Activated T-cell treated with anti-CD3 and anti-CD28 coated beads, Interleukin-2, amount 50 U/mL, for 4 hours (primary cell): Measurements from ENCODE around the gene CDKAL1. TPM values are rescaled to one million over a fixed set of nuclear protein-coding genes. Genes with fewer than 3 reads are reported as not detected.
"Not testable (repeated sequence)": the region's sequence is repeated elsewhere in the genome, so short reads cannot be mapped to it uniquely, and the experiment has no call there.

ENCODE experiments used
- ATAC-seq, 2 donors: fragments of 200-7000 bp; cut with Tn5 transposase; one replicate each; pipeline ENCODE4 v1.10.0; 2021
- DNase-seq: peaks from one replicate; pipeline ENCODE4 v3.0.0-alpha.2; 2020
- H3K27me3 Mint-ChIP-seq: one replicate; pipeline ENCODE4 v1.8.0; 2021; ENCODE audit warnings: low read depth, mixed read lengths
- H3K36me3 Mint-ChIP-seq: one replicate; pipeline ENCODE4 v1.8.0; 2022; ENCODE audit warnings: mixed read lengths; ENCODE audit not compliant: insufficient read depth
- H3K4me1 Mint-ChIP-seq: one replicate; pipeline ENCODE4 v1.8.0; 2021; ENCODE audit warnings: low read depth, mixed read lengths
- H3K4me3 Mint-ChIP-seq: one replicate; pipeline ENCODE4 v1.8.0; 2021; ENCODE audit warnings: mild to moderate bottlenecking, moderate library complexity, mixed read lengths
- H3K9me3 Mint-ChIP-seq: one replicate; pipeline ENCODE4 v1.8.0; 2021; ENCODE audit warnings: mixed read lengths
- total RNA-seq, 3 donors: library from RNA; stranded (reverse); gene quantifications; one replicate each; pipeline ENCODE4 v1.2.1, GENCODE V29; 2021

Gene CDKAL1
- total RNA-seq, 3 donors from 2014 or later = 23.2 to 26.0 (median 23.6) TPM

DNA sequence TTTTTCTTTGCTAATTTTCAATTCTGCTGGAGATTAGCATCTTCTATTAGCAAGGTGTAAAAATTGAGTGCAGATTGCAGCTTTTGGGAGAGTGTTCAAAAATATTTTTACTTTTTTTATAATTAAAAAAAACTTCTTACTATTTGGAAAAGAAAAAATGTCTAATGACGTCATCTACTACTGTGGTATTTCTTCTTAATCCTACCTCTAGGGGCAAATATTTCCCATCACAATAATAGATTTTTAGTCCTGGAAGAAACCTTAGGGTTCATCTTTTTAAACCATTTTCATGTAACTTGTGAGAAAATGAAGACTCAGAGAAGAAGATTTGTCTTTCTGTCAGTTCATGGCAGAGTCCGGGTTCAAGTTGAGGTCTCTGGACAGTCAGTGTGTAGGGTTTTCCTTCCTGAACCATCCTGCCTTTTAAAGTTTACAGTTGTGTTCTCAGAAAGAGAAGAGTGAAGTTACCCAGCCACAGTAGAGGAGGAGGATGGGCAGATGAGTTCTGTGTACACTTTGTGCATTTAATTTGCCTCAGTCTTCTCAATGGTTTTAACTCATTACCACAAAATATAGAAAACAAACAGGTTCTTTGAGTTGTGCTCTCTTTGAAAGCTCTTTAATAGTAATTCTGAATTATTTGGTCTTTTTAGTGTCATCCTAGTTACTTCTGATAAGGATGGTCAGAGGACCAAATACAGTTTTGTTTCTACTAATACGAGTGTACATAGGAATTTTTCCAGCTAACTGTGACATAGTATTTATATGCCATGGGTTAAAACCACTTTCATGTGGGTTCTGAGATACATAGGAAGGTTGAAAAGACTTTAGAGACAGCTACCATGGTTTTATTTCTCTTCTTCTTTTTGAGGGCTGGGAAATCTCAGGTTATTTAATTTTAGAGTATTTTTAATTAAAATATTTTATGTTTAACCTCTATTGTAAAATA, 184.7 kb downstream of the CDKAL1 start:
- Mint-ChIP-seq H3K4me3 (no peak overlapping the region), H3K9me3 (no peaks in the 10 kb centered on the region), H3K4me1 (peaks cover 21% of the 10 kb centered on the region), H3K27me3 (no peaks in the 10 kb centered on the region), H3K36me3 (peaks cover 16% of the 10 kb centered on the region)
- ATAC-seq = no peak
- DNase-seq = no peak

DNA sequence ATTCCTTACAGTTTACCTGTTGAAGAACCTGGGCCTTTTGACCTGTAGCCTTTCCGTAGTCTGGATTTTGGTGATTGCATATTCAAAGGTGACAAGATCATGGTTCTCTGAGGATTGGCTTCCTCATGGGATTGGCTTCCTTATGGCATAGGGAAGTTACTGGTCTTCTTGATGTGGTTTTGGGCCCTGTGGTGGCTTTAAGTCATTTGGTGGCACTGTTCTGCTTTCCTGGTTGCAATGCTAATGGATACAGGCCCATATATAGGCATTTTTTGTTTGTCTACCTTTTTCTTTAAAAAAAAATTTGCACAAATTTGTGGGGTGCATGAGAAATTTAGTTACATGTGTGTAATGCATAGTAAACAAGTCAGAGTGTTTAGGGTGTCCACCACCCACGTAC, 185.7 kb downstream of the CDKAL1 start:
- Mint-ChIP-seq H3K4me1 (peaks cover 21% of the 10 kb centered on the region), H3K4me3 (no peak overlapping the region), H3K9me3 (no peaks in the 10 kb centered on the region), H3K27me3 (no peaks in the 10 kb centered on the region), H3K36me3 (peaks cover 16% of the 10 kb centered on the region)
- ATAC-seq = no peak
- no peak for DNase-seq

DNA sequence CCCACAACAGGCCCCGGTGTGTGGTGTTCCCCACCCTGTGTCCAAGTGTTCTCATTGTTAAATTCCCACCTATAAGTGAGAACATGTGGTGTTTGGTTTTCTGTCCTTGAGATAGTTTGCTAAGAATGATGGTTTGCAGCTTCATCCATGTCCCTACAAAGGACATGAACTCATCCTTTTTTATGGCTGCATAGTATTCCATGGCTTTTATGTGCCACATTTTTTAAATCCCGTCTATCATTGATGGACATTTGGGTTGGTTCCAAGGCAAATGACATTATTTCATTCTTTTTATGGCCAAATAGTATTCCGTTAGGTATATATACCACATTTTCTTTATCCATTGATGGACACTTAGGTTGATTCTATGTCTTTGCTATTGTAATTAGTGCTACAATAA, 186.9 kb downstream of the CDKAL1 start:
- Mint-ChIP-seq H3K36me3 (peaks cover 18% of the 10 kb centered on the region), H3K4me1 (peaks cover 21% of the 10 kb centered on the region)
- not testable (repeated sequence) for DNase-seq, H3K9me3 Mint-ChIP-seq, H3K27me3 Mint-ChIP-seq, H3K4me3 Mint-ChIP-seq, ATAC-seq

DNA sequence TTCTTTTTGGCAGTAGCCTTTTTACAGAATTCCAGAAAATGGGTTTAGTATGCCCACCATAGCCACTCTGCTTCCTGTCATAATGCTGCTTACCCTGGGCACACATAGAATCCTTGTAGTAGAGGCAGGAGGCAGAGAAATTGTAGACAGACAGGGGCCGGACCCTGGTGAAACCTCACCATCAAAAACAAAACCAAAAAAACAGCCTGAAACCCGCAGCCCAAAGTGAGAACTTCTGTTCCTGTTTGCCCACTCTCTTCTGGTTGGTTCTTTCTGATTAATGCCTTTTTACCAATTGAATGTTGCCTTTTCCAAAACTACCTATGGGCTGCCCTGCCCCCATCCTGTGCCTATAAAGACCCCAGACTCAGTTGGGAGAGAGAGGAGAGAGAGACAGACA, 188.2 kb downstream of the CDKAL1 start:
- DNase-seq (no peak), ATAC-seq (no peak)
- H3K4me3 Mint-ChIP-seq = no peak overlapping the region
- H3K36me3 Mint-ChIP-seq = peaks cover 20% of the 10 kb centered on the region
- peaks cover 24% of the 10 kb centered on the region for H3K4me1 Mint-ChIP-seq
- H3K27me3 Mint-ChIP-seq = no peaks in the 10 kb centered on the region
- H3K9me3 Mint-ChIP-seq = no peaks in the 10 kb centered on the region

DNA sequence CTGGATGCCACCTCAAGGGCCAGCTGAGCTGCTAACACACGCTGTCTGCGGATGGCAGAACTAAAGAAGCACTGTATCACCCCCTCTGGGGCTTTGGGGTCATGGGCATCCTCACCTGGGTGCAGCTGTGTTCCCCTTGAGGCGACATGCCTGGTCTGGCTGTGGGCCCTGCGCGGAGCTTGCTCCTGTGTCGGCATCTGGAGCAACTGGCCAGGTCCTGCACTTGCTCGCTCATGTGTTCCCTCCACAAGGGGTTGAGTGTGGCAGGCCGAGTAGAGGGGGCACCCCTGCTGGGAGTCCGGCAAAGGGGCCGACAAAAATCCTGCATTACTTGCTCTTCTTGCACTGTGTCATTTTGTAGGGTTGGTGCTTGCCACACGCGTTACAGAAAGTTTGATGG, 189.0 kb downstream of the CDKAL1 start:
- DNase-seq (no peak), ATAC-seq (no peak)
- H3K27me3 Mint-ChIP-seq = no peaks in the 10 kb centered on the region
- no peak overlapping the region for H3K4me3 Mint-ChIP-seq
- peaks cover 21% of the 10 kb centered on the region for H3K36me3 Mint-ChIP-seq
- peaks cover 22% of the 10 kb centered on the region for H3K4me1 Mint-ChIP-seq
- H3K9me3 Mint-ChIP-seq = no peaks in the 10 kb centered on the region

DNA sequence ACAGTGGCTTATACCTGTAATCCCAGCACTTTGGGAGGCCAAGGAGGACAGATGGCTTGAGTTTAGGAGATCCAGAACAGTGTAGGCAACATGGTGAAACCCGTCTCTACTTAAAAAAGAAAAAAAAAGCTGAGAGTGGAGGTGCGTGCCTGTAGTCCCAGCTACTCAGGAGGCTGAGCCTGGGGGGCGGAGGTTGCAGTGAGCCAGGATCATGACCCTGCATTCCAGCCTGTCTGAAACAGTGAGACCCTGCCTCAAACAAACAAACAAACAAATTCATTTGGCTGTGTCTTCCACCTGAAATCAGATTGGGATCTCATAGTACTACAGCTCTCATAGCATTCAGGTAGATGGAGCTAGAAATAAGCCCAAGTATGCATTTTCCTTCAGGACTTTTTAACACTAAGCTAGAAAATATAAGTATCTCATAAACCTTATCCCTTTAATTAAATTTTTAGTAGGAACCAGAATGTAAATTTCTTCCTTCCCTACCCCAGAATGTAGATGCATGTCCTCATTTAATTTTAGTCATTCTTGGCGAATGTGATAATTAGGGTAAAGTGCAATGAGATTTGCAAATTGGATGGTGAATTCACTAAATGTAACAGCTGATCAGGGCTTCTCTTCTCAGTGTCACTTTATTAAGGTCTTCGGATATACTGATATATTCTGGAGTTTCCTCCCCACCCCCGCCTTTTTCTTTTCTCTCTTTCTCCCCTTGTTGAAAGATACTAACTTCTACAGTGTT, 190.4 kb downstream of the CDKAL1 start:
- H3K4me1 Mint-ChIP-seq = peaks cover 16% of the 10 kb centered on the region
- no peak for ATAC-seq
- no peak overlapping the region for H3K4me3 Mint-ChIP-seq

DNA sequence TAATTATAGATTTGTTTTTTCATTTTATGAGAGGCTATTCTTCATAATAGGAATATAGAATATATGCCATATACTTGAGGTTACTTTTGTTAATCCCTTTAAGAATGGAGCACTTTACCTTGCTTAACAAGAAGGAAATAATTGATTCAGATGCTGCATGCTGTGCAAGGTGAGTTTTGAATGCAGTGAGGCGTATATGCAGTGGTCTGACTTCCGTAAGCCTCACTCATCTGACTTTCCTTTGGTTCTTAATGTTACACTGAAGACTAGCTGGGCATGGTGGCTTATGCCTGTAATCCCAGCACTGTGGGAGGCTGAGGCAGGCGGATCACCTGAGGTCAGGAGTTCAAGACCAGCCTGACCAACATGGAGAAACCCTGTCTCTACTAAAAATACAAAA, 191.0 kb downstream of the CDKAL1 start:
- not testable (repeated sequence) for ATAC-seq, H3K27me3 Mint-ChIP-seq, H3K9me3 Mint-ChIP-seq, DNase-seq, H3K4me3 Mint-ChIP-seq
- H3K4me1 Mint-ChIP-seq = peaks cover 11% of the 10 kb centered on the region
- peaks cover 21% of the 10 kb centered on the region for H3K36me3 Mint-ChIP-seq

More for the DNA sequence above, 190.4 kb downstream of the CDKAL1 start:
- no peak for DNase-seq
- no peaks in the 10 kb centered on the region for H3K27me3 Mint-ChIP-seq
- no peaks in the 10 kb centered on the region for H3K9me3 Mint-ChIP-seq
- peaks cover 22% of the 10 kb centered on the region for H3K36me3 Mint-ChIP-seq

DNA sequence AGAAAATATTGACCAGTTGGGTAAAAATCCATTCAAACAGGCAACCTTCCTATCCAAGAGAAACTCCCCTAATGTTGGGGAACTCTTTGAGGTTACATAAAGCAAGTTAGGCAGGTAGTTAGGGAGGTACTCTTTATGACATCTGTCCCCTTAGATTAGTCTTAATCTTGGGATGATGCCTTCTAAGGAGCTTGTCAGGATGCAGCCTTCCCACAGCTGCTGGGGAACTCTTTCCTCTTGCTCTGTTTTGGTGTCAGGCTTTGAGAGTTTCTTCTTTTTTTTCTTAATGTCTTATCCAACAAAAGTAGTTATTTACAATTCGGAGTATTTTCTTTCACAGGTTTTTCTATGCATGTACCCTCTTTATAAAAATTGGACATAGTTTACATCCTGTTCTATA, 194.8 kb downstream of the CDKAL1 start:
- DNase-seq (no peak), ATAC-seq (no peak)
- Mint-ChIP-seq H3K36me3 (peaks cover 25% of the 10 kb centered on the region), H3K4me3 (no peak overlapping the region), H3K27me3 (no peaks in the 10 kb centered on the region), H3K4me1 (peaks cover 5% of the 10 kb centered on the region), H3K9me3 (no peaks in the 10 kb centered on the region)

DNA sequence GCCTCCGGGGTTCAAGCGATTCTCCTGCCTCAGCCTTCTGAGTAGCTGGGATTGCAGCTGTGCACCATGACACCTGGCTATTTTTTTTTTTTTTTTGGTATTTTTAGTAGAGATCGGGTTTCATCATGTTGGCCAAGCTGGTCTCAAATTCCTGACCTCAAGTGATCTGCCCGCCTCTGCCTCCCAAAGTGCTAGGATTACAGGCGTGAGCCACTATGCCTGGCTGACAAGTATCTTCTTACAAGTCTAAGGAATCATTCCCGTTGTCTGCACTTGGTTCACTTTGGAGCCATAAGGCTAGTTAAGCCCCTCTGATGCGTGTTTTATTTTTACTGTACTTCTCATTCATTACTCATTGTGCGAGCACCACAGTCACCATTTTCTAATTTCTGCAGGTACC, 198.1 kb downstream of the CDKAL1 start:
- H3K4me1 Mint-ChIP-seq, ATAC-seq, DNase-seq, H3K9me3 Mint-ChIP-seq, H3K27me3 Mint-ChIP-seq, H3K4me3 Mint-ChIP-seq: not testable (repeated sequence)
- H3K36me3 Mint-ChIP-seq = peaks cover 25% of the 10 kb centered on the region

DNA sequence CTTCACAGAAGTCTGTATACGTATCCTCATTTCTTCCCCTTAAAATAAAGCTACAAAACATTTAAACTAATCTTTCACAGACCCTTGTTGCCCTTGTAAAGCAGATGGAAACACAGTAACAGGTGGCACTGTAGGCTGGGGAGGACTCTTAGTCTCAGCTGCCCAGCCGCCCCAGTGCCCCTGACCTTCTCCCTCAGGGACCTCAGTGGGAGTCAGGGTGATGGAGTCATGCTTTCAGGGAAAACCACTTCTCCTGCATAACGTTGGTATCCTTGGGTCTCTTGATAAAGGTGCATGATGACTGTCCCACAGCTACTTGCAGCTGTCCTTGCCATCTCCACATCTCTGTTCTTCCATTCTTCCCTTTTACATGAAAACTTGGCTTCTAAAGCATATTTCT, 198.6 kb downstream of the CDKAL1 start:
- Mint-ChIP-seq H3K27me3 (no peaks in the 10 kb centered on the region), H3K9me3 (no peaks in the 10 kb centered on the region), H3K36me3 (peaks cover 25% of the 10 kb centered on the region), H3K4me3 (no peak overlapping the region), H3K4me1 (peaks cover 2% of the 10 kb centered on the region)
- DNase-seq (no peak), ATAC-seq (no peak)

DNA sequence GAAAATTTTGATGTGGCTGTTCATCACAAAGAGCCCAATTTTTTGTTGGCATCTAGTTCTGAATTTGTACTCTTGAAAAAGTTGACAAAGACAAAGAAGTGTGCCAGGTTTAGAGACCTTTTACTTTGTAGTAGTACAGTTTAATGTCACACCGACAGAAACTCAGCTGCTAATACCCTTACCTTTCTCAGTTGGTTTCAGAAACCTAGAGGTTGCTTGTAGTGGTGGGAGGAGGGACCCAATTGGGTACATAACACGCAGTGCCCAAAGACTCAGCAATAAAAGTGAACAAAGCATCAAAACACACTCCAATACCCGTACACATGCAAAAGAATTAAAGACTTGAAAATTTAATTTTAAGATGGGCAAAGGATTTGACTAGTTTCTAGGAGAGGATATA, 203.7 kb downstream of the CDKAL1 start:
- Mint-ChIP-seq H3K36me3 (peaks cover 38% of the 10 kb centered on the region), H3K9me3 (peaks cover 3% of the 10 kb centered on the region), H3K27me3 (no peaks in the 10 kb centered on the region), H3K4me1 (no peaks in the 10 kb centered on the region), H3K4me3 (no peak overlapping the region)
- ATAC-seq = no peak
- no peak for DNase-seq

DNA sequence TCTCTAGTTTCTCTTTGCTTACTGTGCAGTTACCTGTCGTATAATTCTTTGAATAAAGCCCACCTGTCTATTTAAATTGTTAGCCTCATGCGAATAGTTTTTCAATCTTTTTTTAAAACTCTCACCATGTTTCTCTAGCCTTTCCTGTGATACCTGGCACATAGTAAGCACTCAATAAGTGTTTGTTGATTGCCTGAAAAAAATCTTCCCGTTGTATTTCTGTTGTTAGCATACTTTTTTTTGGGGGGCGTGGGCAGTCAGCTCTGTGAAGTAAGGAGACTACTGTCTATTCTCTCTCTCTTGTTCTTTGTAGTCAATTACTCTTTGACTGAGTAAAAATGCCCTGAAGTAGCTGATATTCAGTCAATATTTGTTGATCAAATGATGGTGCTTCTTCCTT, 205.8 kb downstream of the CDKAL1 start:
- Mint-ChIP-seq H3K9me3 (peaks cover 3% of the 10 kb centered on the region), H3K4me3 (no peak overlapping the region), H3K4me1 (no peaks in the 10 kb centered on the region), H3K36me3 (peaks cover 32% of the 10 kb centered on the region), H3K27me3 (no peaks in the 10 kb centered on the region)
- ATAC-seq = no peak
- no peak for DNase-seq

DNA sequence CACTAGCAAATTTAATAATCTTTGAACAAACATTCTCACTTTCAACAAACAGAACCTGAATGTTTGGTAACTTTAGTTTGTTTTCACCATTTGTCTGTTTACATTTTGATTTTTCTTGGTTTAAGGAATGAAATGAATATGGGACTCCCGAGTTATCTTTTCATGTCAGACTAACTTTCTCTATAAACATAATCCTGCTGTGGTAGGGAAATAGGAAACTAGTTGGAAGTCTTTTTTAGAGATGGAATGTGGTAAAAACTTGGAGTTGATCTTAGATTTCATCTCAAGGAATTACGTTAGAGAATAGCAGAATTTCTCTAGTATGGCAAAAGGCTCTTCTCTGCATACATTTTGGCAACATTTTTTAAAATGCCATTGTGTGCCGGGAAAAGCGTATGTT, 206.5 kb downstream of the CDKAL1 start:
- H3K27me3 Mint-ChIP-seq = no peaks in the 10 kb centered on the region
- H3K9me3 Mint-ChIP-seq = peaks cover 3% of the 10 kb centered on the region
- no peak overlapping the region for H3K4me3 Mint-ChIP-seq
- DNase-seq (no peak), ATAC-seq (no peak)
- H3K36me3 Mint-ChIP-seq = peaks cover 32% of the 10 kb centered on the region
- no peaks in the 10 kb centered on the region for H3K4me1 Mint-ChIP-seq

DNA sequence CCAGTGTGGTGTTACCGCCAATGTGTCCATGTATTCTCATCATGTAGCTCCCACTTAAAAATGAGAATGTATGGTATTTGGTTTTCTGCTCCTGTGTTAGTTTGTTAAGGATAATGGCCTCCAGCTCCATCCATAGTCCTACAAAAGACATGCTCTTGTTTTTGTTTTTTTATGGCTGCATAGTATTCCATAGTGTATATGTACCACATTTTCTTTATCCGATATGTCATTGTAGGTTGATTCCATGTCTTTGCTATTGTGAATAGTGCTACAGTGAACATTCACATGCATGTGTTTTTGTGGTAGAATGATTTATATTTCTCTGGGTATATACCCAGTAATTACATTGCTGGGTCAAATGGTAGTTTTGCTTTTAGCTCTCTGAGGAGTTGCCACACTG, 207.2 kb downstream of the CDKAL1 start:
- peaks cover 3% of the 10 kb centered on the region for H3K4me1 Mint-ChIP-seq
- H3K36me3 Mint-ChIP-seq = peaks cover 32% of the 10 kb centered on the region
- ATAC-seq (no peak), DNase-seq (no peak)
- H3K4me3 Mint-ChIP-seq = no peak overlapping the region
- H3K27me3 Mint-ChIP-seq = no peaks in the 10 kb centered on the region
- H3K9me3 Mint-ChIP-seq = peaks cover 3% of the 10 kb centered on the region
